ENCODE data around the gene CCL15. TPM values are rescaled to one million over a fixed set of nuclear protein-coding genes. Genes with fewer than 3 reads are reported as not detected.
"Not testable (repeated sequence)": the region's sequence is repeated elsewhere in the genome, so short reads cannot be mapped to it uniquely, and the experiment has no call there.

The CCL15 gene, protein sequence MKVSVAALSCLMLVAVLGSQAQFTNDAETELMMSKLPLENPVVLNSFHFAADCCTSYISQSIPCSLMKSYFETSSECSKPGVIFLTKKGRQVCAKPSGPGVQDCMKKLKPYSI
- not detected for total RNA-seq

DNA sequence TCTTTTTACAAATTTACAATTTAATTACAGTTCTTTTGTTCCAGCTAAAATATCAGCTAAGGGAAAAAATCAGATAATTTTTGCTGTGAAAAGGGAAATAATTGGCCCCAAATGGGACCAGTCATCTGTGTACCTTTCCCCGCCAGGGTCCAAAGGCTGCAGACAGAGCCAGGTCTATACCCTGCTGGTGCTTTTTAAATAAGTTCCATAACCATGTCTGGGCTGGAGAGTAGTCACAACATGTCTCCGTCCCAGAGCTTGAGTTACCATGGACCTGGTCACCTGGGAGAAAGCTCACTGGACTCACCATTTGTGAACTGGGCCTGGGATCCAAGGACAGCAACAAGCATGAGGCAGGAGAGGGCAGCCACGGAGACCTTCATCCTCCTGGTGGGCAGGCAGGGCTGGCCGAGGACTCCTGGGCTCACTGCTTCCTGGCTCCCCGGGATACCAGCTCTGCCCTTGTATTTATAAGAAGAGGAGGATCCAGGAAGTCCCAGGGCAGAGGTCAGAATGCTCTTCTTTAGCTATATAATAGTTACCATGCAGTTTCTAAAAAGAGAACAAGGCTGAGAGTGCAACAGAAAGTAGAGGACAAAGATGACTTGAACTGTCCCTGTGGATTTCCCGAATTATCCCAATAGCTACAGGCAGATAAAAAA lies at the start of gene CCL15:
CCL15 (minus strand) TSS at position 444 of the 662 bp plus-strand sequence; CDS start at position 383, 61 bp downstream.
- CTCF ChIA-PET = interaction anchor here (0.5 kb wide), 1 partner anchor 177 kb away, joined by 3 read pairs; no protein-coding TSS in a partner anchor
- POLR2A ChIA-PET = no interaction called here

DNA sequence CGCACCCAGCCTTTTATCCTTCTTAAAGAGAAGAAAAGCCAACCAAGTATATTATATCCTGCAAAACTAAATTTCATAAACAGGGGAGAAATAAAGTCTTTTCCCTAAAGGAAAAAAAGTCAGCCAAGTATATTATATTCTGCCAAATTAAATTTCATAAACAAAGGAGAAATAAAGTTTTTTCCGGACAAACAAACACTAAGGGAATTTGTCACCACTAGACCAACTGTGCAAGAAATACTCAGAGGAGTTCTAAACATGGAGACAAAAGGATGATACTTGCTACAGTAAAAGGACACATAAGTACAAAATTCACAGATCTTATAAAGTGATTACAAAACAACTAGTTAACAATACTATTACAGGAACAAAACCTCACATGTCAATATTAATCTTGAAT lies 48.3 kb upstream of the CCL15 start:
- POLR2A ChIA-PET = no interaction called here

DNA sequence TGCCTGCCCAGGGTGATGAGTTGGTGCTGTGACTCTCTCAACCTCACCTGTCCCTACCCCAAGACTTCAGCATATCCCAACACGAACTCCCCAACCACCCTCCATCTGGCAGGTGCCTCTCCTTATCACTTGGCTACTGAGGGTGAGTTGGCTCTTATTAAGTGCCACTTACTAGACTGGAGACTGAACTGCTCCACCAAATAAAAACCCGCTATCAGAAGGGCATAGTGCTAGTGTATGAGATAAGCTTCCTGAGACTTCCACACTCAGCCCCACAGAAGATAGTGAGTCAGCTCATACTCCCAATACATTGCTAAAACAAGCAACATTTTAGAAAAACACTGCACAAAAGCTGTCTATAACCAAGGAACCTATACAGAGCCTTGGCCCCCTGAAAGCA lies 46.7 kb upstream of the CCL15 start:
- ChIA-PET POLR2A (no interaction called here), CTCF (no interaction called here)

More for the DNA sequence above, 48.3 kb upstream of the CCL15 start:
- CTCF ChIA-PET = no interaction called here

DNA sequence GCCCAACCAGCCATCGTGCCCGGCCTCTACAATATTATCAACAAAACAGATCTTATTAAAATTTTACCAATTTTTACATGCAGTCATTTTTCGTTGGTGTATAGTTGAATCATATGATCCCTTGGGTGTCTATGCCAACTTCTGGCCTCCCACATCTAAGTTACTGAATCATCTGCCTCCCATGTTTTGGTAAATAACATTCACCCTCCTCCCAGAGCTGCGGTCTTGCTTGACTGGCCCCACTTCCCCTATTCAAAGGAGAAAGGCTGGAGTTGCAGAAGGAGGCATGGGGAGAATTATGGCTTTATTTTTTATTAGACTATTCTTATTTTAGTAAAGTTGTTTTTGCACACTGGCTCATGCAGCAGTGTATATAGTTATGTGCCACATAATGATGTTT lies 34.9 kb upstream of the CCL15 start:
- ChIA-PET CTCF (no interaction called here), POLR2A (no interaction called here)

DNA sequence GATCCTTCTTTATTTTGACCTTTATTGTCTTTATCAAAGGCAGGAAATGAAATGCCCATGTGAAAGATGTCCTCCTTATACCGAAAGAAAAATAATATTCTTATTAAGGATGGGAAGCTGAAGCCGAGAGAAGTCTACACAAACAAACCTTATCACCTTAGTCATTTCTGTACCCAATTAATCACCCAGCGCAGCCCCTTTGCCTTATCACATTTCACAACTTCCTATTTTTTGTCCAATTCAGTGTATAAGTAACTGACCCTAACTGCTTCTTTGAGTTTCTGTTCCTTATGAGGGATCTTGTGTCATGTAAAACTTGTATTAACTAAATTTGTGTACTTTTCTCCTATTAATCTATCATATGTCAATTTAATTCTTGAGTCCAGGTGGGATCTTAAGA lies 32.8 kb upstream of the CCL15 start:
- POLR2A ChIA-PET = no interaction called here
- CTCF ChIA-PET = no interaction called here

DNA sequence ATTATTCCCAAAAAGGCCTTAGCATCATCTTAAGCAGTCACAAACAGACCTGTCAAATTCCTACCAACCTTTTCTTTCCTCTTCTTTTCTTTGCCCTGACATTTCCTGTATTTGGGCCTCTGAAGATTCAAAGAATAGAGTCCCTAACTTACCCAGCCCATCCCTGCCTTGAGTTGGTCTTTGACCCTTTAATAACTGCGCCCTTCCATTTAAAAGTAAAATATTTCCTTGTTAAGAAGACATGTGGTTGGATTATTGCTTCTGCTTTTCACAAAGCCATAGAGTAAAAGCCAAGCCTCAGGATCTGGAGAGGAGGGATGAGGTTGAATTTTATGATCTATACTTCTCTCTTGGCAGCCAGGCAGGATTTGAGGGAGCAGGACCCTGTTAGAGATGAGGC lies 29.6 kb upstream of the CCL15 start:
- CTCF ChIA-PET = no interaction called here
- POLR2A ChIA-PET = interaction anchor here (1.0 kb wide), 1 partner anchor 99 kb away, joined by 3 read pairs; no protein-coding TSS in a partner anchor

DNA sequence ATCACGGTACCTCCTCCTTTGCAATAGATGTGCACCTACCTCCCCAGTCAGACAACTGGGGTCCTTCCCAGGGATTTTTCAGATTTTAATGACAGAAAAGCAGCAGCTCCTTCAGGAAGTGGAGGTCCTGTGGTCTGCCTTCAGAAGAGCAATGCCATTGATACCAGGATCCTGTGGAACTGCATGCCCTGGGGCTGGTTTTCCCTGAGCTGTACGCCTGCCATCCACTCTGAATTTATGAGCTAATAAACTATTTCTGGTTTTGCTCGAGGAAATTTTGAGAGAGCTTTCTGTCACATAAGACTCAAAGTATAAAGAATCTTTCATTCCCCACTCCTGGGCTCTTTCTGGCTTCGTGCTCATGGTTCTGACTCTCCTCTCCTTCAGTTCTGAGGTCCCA lies 26.4 kb upstream of the CCL15 start:
- POLR2A ChIA-PET = interaction anchor here (0.6 kb wide), 1 partner anchor 215 kb away, joined by 9 read pairs; no protein-coding TSS in a partner anchor
- CTCF ChIA-PET = no interaction called here

DNA sequence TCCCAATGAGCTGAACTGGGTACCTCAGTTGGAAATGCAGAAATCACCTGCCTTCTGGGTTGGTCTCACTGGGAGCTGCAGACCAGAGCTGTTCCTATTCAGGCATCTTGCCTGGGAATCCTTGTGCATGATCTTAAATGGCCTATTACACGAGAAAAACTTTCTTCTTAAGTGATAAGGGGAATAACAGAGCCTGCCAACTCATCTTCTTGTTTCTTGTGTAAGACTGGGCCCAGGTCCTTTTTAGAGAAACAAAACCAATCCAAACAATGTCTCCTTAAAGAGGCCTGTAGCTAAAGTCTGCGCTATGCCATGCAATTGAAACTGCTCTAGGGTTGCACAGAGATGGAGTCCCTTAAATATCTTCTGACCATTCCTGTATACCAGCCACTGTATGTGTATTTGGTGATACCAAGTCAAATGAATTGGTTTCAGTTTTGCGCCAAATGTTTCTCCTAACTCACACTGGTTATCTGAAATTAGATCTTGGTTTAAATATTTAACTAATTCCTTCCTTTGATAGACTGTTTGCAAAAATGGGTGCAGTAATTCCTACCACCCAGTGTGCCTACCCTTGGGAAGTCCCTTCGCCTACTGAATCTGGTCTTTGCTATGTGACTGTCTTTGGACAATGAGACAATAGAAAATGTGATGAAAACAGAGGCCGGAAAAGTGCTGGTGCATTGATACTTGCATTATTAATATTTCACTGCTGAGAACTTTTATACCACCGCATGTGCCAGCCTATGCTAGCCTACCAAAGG lies 22.9 kb upstream of the CCL15 start:
- ChIA-PET POLR2A (no interaction called here), CTCF (no interaction called here)

DNA sequence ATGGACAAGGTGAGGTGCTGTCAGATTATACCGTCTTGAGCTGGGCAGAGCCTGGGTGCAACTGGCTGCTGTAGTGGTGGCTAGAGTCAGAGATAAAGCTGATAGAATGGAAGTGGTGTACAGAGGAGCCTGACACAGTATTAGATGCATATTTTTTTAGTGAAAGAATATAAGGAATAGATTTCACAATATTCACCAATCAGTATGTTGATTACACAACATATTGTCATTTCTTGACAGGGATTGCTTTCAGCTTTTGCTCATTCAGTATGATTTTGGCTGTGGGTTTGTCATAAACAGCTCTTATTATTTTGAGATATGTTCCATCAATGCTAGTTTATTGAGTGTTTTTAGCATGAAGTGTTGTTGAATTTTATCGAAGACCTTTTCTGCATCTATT lies 18.1 kb upstream of the CCL15 start:
- ChIA-PET POLR2A (no interaction called here), CTCF (interaction anchor here (1.3 kb wide), 1 partner anchor 38 kb away, joined by 4 read pairs; the partner anchor contains the start of gene CCL16)

DNA sequence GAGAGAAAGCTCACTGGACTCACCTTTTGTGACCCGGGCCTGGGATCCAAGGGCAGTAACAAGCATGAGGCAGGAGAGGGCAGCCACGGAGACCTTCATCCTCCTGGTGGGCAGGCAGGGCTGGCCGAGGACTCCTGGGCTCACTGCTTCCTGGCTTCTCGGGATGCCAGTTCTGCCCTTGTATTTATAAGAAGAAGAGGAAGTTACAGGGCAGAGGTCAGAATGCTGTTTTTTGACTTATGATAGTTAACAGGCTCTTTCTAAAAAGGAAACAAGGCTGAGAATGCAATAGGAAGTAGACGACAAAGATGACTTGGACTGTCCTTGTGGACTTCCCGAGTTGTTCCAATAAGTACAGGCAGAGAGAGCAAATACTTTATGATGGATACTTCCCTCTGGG lies 16.4 kb upstream of the CCL15 start, which contains the start of gene CCL23:
CCL23 (minus strand) TSS at position 174 of the 400 bp plus-strand sequence; CDS start at position 99, 75 bp downstream.
- ChIA-PET CTCF (no interaction called here), POLR2A (no interaction called here)

DNA sequence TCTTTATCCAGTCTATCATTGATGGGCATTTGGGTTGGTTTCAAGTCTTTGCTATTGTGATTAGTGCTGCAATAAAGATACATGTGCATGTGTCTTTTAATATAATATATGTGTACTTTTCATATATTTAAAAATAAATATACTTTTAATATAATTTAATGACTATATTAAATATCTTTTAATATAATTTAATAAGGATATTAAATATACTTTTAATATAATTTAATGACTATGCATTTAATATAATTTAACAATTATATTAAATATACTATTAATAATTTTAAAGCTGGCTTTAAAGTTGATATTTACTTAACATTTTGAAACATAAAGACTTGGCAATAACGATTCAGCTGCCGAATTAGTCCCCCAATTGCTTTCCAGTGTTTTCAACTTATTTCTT lies 15.2 kb upstream of the CCL15 start:
- ChIA-PET CTCF (no interaction called here), POLR2A (no interaction called here)

DNA sequence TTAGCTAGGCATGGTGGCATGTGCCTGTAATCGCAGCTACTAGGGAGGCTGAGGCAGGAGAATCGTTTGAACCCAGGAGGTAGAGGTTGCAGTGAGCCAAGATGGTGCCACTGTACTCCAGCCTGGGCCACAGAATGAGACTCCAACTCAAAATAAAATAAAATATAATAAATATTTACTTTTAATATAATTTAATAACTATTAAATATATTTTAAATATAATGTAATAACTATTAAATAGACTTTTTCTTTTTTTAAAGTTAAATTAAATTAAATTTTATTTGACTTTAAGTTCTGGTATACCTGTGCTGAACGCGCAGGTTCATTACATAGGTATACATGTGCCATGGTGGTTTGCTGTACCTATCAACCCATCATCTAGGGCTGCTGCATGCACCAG lies 14.5 kb upstream of the CCL15 start:
- CTCF ChIA-PET = interaction anchor here (0.6 kb wide), 1 partner anchor 130 kb away, joined by 4 read pairs; no protein-coding TSS in a partner anchor
- POLR2A ChIA-PET = not testable (repeated sequence)

DNA sequence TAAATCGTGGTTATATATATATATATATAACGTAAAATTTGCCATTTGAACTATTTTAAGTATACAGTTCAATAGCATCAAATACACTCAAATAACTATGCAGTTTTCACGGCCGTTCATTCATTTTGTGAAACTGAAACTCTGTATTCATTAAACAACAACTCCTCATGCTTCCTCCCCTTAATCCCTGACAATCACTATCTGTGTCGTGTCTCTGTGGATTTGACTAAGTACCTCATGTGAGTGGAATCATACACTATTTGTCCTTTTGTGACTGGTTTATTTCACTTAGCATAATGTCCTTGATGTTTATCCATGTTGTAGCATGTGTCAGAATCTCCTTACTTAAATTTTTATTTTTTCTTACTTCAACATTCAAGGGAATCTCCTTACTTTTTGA lies 13.6 kb upstream of the CCL15 start:
- POLR2A ChIA-PET = no interaction called here
- CTCF ChIA-PET = no interaction called here

DNA sequence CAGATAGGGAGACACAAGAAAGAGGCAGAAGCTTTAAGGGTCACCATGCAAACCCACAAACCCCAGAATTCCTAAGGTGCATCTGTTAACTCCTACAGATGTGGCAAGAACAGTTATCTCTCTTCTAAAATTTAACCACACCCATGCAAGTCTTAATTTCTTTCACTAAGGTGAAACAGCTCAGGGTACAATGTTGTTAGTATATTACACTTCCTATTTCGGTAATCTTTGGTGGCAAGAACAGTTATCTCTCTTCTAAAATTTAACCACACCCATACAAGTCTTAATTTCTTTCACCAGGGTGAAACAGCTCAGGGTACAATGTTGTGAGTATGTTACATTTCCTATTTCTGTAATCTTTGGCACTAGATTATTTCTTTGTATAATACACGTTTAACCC lies 9.8 kb upstream of the CCL15 start:
- ChIA-PET POLR2A (no interaction called here), CTCF (no interaction called here)

DNA sequence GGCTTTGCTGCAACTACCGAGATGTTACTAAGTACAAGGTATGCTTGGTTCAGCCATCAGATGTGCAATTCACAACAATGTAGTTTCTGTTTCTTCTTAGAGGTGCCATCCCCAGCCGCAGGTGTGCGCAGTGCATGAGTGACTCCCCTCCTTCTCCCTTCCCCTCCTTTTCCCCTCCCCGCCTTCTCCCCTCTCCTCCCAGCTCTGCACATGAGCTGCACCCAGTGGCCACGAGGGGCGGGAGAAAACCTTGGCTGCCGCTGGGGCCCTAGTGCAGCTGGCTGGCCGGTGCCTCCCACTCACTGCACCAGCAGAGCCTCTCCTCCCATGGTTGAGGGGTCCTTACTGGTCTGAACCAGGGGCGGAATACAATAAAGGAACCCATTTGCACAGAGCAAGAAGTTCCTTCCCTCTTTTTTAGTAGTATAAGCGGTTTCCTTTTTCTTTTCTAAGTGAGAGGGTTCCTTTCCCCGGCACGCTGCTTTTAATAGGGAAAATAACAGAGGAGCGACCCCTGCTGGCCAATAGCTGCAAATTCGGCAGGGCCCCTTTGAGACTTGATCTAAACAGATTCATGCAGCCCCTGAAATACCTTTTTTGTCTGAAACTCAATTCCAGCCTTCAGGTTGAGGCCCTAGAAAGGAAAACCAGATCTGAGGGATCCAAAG lies 7.8 kb upstream of the CCL15 start:
- POLR2A ChIA-PET = no interaction called here

DNA sequence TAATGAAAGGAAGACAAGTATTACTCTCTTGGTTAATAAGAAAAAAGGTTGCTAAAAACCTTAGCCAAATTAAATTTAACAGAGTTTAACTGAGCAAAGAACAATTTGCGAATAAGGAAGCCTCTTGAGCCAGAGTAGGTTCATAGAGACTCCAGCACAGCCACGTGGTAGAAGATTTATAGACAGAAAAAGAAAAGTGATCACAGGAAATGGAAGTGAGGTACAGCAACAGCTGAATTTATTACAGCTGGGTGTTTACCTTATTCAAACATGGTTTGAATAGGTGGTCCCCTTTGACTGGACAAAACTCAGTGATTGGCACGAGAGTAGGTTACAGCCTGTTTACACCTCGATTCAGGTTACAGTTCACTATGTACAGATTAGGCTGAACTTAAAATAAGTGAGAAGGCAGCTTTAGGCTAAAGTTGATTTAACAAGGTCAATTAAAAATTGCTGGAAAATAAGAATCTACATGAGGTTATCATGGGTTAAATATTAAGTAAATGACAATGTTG lies 3.3 kb upstream of the CCL15 start:
- POLR2A ChIA-PET = no interaction called here
- CTCF ChIA-PET = interaction anchor here (0.9 to 2.0 kb wide), 2 partner anchors 29 to 68 kb away, joined by 3 to 6 read pairs; no protein-coding TSS in a partner anchor

More for the DNA sequence above, 7.8 kb upstream of the CCL15 start:
- CTCF ChIA-PET = no interaction called here

DNA sequence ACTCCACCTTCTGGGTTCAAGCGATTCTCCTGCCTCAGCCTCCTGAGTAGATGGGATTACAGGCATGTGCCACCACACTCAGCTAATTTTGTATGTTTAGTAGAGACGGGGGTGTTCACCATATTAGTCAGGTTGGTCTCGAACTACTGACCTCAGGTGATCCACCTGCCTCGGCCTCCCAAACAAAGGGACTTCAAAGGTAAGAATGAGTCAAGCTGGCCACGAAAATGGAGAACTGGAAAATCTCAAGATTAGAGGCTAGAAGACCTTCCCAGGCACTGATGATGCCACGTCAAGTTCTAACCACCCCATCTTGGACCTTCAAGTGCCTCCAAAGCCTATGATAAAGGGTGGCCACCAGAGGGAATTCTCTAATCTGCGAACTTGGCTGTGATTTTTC lies 1.3 kb upstream of the CCL15 start:
- ChIA-PET CTCF (interaction anchor here (0.6 kb wide), 1 partner anchor 32 kb away, joined by 3 read pairs; no protein-coding TSS in a partner anchor), POLR2A (no interaction called here)

DNA sequence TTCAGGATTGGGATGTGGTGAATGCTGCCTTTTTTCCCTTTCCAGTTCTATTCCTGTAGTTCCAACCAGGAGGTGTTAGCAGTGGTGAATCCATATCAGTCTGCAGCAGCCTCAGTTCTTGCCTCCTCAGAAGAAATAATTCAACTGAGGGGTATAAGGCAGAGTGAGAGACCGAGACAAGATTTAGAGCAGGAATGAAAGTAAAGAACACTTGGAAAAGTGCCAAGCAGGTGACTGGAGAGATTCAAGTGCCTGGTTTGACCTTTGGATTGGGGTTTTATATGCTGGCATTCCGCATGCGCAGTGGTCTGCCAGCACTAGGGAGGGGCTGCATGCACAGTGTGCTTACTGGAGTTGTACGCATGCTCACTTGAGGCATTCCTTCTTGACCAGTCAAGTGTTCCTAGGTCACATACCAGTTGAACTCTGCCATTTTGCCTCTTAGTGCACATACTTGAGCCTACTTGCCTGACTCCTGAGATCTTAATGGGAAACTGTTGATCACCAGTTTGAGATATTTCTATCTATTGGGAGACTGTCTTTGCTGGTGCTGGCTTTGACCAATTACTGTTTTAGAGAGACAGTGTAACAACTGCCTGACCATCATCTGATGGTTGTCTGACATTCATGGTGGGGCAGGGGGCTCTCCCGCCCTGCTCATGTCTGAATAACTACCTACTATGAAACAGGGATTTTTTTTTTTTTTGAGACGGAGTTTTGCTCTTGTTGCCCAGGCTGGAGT lies 680 bp upstream of the CCL15 start:
- ChIA-PET POLR2A (no interaction called here), CTCF (interaction anchor here (0.5 kb wide), 1 partner anchor 178 kb away, joined by 3 read pairs; no protein-coding TSS in a partner anchor)

DNA sequence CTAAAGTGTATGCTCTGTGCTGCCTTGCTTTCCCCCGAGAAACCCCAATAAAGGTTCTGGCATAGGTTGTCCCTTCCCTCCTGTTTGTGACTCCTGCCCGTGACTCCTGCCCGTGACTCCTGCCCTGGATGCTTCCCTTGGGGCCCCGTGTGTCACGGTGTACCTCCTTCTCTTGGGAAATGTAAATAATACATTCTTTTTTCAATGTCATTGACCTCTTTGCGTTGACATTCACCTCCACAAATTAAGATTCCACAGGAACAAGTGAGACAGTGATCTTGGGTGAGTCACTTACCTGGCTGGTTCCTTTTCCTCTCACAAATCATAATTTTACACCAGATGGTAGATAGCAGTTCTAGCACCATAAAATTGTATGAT lies 632 bp downstream of the CCL15 start:
- CTCF ChIA-PET = no interaction called here
- POLR2A ChIA-PET = no interaction called here

DNA sequence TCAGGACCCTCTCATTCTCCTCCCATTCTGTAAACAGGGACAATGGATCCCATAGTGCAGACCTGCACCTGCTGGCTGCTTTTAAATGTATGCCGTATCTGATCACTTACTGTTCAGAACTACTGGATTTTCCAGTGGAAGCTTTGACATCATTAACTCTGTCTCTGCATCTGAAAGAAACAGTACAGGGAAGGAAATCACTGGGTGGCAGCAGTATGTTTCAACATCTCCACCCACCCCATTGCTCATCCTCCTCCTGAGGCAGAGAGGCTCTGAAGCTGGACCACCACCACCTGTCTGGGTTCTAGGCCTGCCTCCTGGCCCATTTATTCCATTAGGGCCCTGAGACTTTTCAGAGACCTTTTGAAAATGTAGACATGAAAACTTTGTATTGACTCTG lies 2.6 kb downstream of the CCL15 start:
- CTCF ChIA-PET = no interaction called here
- POLR2A ChIA-PET = no interaction called here
